K562 (cell line): ENCODE measurements around the gene CCDC116. TPM values are rescaled to one million over a fixed set of nuclear protein-coding genes. Genes with fewer than 3 reads are reported as not detected.

Source experiments
- GABPB1 ChIP-seq: sonication (generic); formaldehyde crosslinking; IDR thresholded peaks from 2 replicates; pipeline ENCODE4 v1.8.0; 2022; ENCODE audit warnings: mild to moderate bottlenecking, missing genetic modification reagents
- GTF2B ChIP-seq: IDR thresholded peaks from 2 replicates; pipeline ENCODE4 v1.6.1; 2011; ENCODE audit not compliant: insufficient read length; ENCODE audit errors: extremely low read depth
- HMGXB4 ChIP-seq: sonication (generic); formaldehyde crosslinking; IDR thresholded peaks from 2 replicates; pipeline ENCODE4 v1.8.1; 2023; ENCODE audit warnings: mild to moderate bottlenecking, missing genetic modification reagents
- MAX ChIP-seq: sonication (generic); formaldehyde crosslinking; IDR thresholded peaks from 2 replicates; pipeline ENCODE4 v1.9.0; 2022; ENCODE audit warnings: mild to moderate bottlenecking, missing genetic modification reagents
- NELFE ChIP-seq: IDR thresholded peaks from 2 replicates; pipeline ENCODE4 v1.6.1; 2011; ENCODE audit warnings: mild to moderate bottlenecking; ENCODE audit not compliant: insufficient read depth, insufficient read length
- PRDM10 ChIP-seq: fragments of 450-650 bp; IDR thresholded peaks from 2 replicates; pipeline ENCODE4 v1.6.1; 2018; ENCODE audit not compliant: partially characterized antibody
- PTRF ChIP-seq: fragments of 450-650 bp; IDR thresholded peaks from 2 replicates; pipeline ENCODE4 v1.6.1; 2016; ENCODE audit warnings: mild to moderate bottlenecking, missing genetic modification characterization, missing compliant biosample characterization
- RHOXF2B ChIP-seq: fragments of 250-450 bp; sonication (Bioruptor Pico); conservative IDR thresholded peaks from 2 replicates; pipeline ENCODE4 v1.5.1; 2021
- TAF15 ChIP-seq: fragments of 200-400 bp; formaldehyde crosslinking; IDR thresholded peaks from 2 replicates; pipeline ENCODE4 v1.6.1; 2017; ENCODE audit warnings: mild to moderate bottlenecking, low read depth, low read length, moderate library complexity
- ZBTB2 ChIP-seq: fragments of 450-650 bp; IDR thresholded peaks from 2 replicates; pipeline ENCODE4 v1.6.1; 2016; ENCODE audit warnings: antibody characterized with exemption
- ZBTB9 ChIP-seq: fragments of 450-650 bp; formaldehyde crosslinking; IDR thresholded peaks from 2 replicates; pipeline ENCODE4 v1.4.0; 2020; ENCODE audit warnings: mild to moderate bottlenecking, moderate library complexity
- ZNF253 ChIP-seq: fragments of 250-450 bp; sonication (Bioruptor Pico); conservative IDR thresholded peaks from 2 replicates; pipeline ENCODE4 v1.6.1; 2021; ENCODE audit warnings: mild to moderate bottlenecking
- ZNF449 ChIP-seq: fragments of 250-450 bp; sonication (Bioruptor Pico); IDR thresholded peaks from 2 replicates; pipeline ENCODE4 v1.8.0; 2022; ENCODE audit warnings: moderate library complexity, mild to moderate bottlenecking, inconsistent platforms
- ZNF639 ChIP-seq, 2 experiments: fragments of 200-800 bp in 1 of 2; sonication (Bioruptor generic) in 1 of 2; sonication (generic) in 1 of 2; formaldehyde crosslinking in 1 of 2; IDR thresholded peaks in 1 of 2; conservative IDR thresholded peaks in 1 of 2; 2 replicates each; pipeline versions ENCODE4 v1.5.0 to v1.6.1; 2016 to 2020; ENCODE audit warnings: missing compliant biosample characterization in 1 of 2, missing genetic modification characterization in 1 of 2, missing genetic modification reagents in 1 of 2
- polyA plus RNA-seq, 8 experiments: library from polyadenylated mRNA; depleted of rRNA in 4 of 8; stranded (reverse) in 5 of 8; unstranded in 3 of 8; fragments of >200 nt; fragmentation: Nextera tagmentation in 2 of 8; fragmentation: Illumina TruSeq in 1 of 8; extraction: Ambion mirVana in 2 of 8; extraction: Trizol in 1 of 8; gene quantifications; 2 replicates each; pipeline versions ENCODE4 v1.2.1 to v1.2.3, GENCODE V29; 2011 to 2014; ENCODE audit warnings: inconsistent platforms in 1 of 8, missing spikeins in 1 of 8
- total RNA-seq, 7 experiments: library from RNA; depleted of rRNA in 6 of 7; stranded (reverse); fragments of >200 nt in 6 of 7; fragmentation: Illumina TruSeq in 2 of 7; extraction: Trizol in 2 of 7; gene quantifications; 2 replicates each; pipeline versions ENCODE4 v1.2.1 to v1.2.3, GENCODE V29; 2011 to 2021; ENCODE audit warnings: low replicate concordance in 1 of 7

Gene CCDC116
- total and polyA plus RNA-seq, 9 of the 15 experiments (the other 6 are each of a cell fraction or from before 2014, with no cell fraction given): 1.6 to 11.3 (median 4.7) TPM

- TF ChIP-seq GTF2B: no peak
- no peak for TF ChIP-seq ZBTB2
- no peak for TF ChIP-seq HMGXB4
- TF ChIP-seq MAX (CRISPR knock-in tag): peak; percentile 64; the same call in 1 of the 2 replicates
- TF ChIP-seq ZNF449 (CRISPR knock-in tag): no peak
- no peak for TF ChIP-seq RHOXF2B (CRISPR knock-in tag)
- no peak for TF ChIP-seq ZNF253 (CRISPR knock-in tag)
- no peak for TF ChIP-seq ZBTB9 (CRISPR knock-in tag)
- TF ChIP-seq PRDM10: no peak
- TF ChIP-seq TAF15: peak; percentile 48; the same call in 1 of the 2 replicates
- TF ChIP-seq PTRF: no peak
- TF ChIP-seq GABPB1 (CRISPR knock-in tag): peak; percentile 28; the same call in 1 of the 2 replicates
- TF ChIP-seq ZNF639 (CRISPR knock-in tag; conservative IDR thresholded peaks at IDR 0.05 in 1 of 2, IDR thresholded peaks at IDR 0.05 in 1 of 2): no peak
- TF ChIP-seq NELFE: no peak
These were observed 53.6 kb downstream of the CCDC116 start (continued) for GRCh38 chr22:21686193-21686608.
